Kidney epithelial cell (primary cell): ENCODE results near the gene LYZ. TPM values are rescaled to one million over a fixed set of nuclear protein-coding genes. Genes with fewer than 3 reads are reported as not detected.
A peak's percentile ranks its signal among the peaks of the same experiment; 100 is the strongest.

ENCODE experiments used
- DNase-seq: peaks from one replicate; pipeline ENCODE4 v3.0.0-alpha.2; 2010; ENCODE audit warnings: low read depth
- H3K27me3 ChIP-seq: 2 replicates; pipeline ENCODE4 v1.6.0; 2011; ENCODE audit warnings: low read length; ENCODE audit not compliant: control insufficient read depth, insufficient read depth
- H3K36me3 ChIP-seq: 2 replicates; pipeline ENCODE4 v1.5.1; 2011; ENCODE audit warnings: low read length; ENCODE audit not compliant: control insufficient read depth, insufficient read depth
- H3K4me3 ChIP-seq: 2 replicates; pipeline ENCODE4 v1.5.1; 2011; ENCODE audit warnings: low read depth, mild to moderate bottlenecking, control low read depth, low read length
- CTCF ChIP-seq: IDR thresholded peaks from 2 replicates; pipeline ENCODE4 v1.5.1; 2011; ENCODE audit warnings: mild to moderate bottlenecking, moderate library complexity, low read length, control low read depth, inconsistent platforms; ENCODE audit not compliant: insufficient read depth, poor library complexity, severe bottlenecking
- total RNA-seq: library from RNA; depleted of rRNA; stranded (reverse); fragments of >200 nt; gene quantifications from 2 replicates; pipeline ENCODE4 v1.2.3, GENCODE V29; 2015

LYZ gene
- total RNA-seq, 1 donor from 2014 or later = 0.08 TPM

- no peak for DNase-seq
- no peak for TF ChIP-seq CTCF
- Histone ChIP-seq H3K4me3 (no peak overlapping the region), H3K36me3 (no peaks in the 10 kb centered on the region), H3K27me3 (no peaks in the 10 kb centered on the region)
Measured at GRCh38 chr12:69354556-69355187, 6.5 kb downstream of the LYZ start.

GRCh38 chr12:69355363-69356028 lies 7.3 kb downstream of the LYZ start:
- H3K4me3 ChIP-seq = no peak overlapping the region
- no peak for TF ChIP-seq CTCF
- H3K36me3 ChIP-seq = no peaks in the 10 kb centered on the region
- DNase-seq = no peak
- no peaks in the 10 kb centered on the region for H3K27me3 ChIP-seq

- no peaks in the 10 kb centered on the region for H3K27me3 ChIP-seq
- peak within 1 kb of the TSS; percentile 79 for H3K4me3 ChIP-seq
- peak; percentile 68 for DNase-seq
- no peaks in the 10 kb centered on the region for H3K36me3 ChIP-seq
- TF ChIP-seq CTCF = no peak
Measured at GRCh38 chr12:69359531-69360347, 11.6 kb downstream of the LYZ start, which contains the start of gene YEATS4. Gene YEATS4, plus strand, starts transcription at chr12:69359743. Its CDS starts 230 bp downstream, at chr12:69359973.

GRCh38 chr12:69360348-69360672 lies 12.1 kb downstream of the LYZ start:
- no peak for DNase-seq
- no peaks in the 10 kb centered on the region for H3K27me3 ChIP-seq
- H3K4me3 ChIP-seq = peak overlapping the region; percentile 79
- no peak for TF ChIP-seq CTCF
- H3K36me3 ChIP-seq = no peaks in the 10 kb centered on the region

- Histone ChIP-seq H3K4me3 (no peak overlapping the region), H3K36me3 (no peaks in the 10 kb centered on the region), H3K27me3 (no peaks in the 10 kb centered on the region)
- DNase-seq = no peak
- no peak for TF ChIP-seq CTCF
Measured at GRCh38 chr12:69366796-69367195, 18.6 kb downstream of the LYZ start.
